Bronchial epithelial cell (primary cell): ENCODE results near the gene SEM1. TPM values are rescaled to one million over a fixed set of nuclear protein-coding genes. Genes with fewer than 3 reads are reported as not detected.
A peak's percentile ranks its signal among the peaks of the same experiment; 100 is the strongest.
"Not testable (repeated sequence)": the region's sequence is repeated elsewhere in the genome, so short reads cannot be mapped to it uniquely, and the experiment has no call there.

ENCODE experiments used
- DNase-seq: peaks from one replicate; pipeline ENCODE4 v3.0.0-alpha.2; 2010; ENCODE audit warnings: low read depth
- FAIRE-seq: peaks from 2 replicates; lab custom pipeline; 2011; peaks lifted over from hg19 to GRCh38; lab: Jason Lieb, UNC
- H3K27me3 ChIP-seq: 2 replicates; pipeline ENCODE4 v1.5.1; 2011; ENCODE audit warnings: low read length; ENCODE audit not compliant: control insufficient read depth, insufficient read depth
- H3K36me3 ChIP-seq: 2 replicates; pipeline ENCODE4 v1.5.1; 2011; ENCODE audit warnings: low read length; ENCODE audit not compliant: control insufficient read depth, insufficient read depth
- H3K4me3 ChIP-seq: 2 replicates; pipeline ENCODE4 v1.5.1; 2011; ENCODE audit warnings: mild to moderate bottlenecking, low read depth, low read length, control low read depth
- total RNA-seq: library from RNA; depleted of rRNA; stranded (reverse); fragments of >200 nt; gene quantifications from 2 replicates; pipeline ENCODE4 v1.2.1, GENCODE V29; 2014
- TF ChIP-seq, protein P1 (sequence below): IDR thresholded peaks from 2 replicates; pipeline ENCODE4 v1.5.1; 2011; ENCODE audit warnings: mild to moderate bottlenecking, moderate library complexity, low read length, control low read depth, inconsistent platforms; ENCODE audit not compliant: insufficient read depth, severe bottlenecking

Gene SEM1
- total RNA-seq, 1 donor from 2014 or later, result 21.3 TPM

GRCh38 chr7:96723622-96724021, 14.0 kb upstream of the SEM1 start:
- peak; percentile 55 for FAIRE-seq
- TF ChIP-seq, protein P1, sequence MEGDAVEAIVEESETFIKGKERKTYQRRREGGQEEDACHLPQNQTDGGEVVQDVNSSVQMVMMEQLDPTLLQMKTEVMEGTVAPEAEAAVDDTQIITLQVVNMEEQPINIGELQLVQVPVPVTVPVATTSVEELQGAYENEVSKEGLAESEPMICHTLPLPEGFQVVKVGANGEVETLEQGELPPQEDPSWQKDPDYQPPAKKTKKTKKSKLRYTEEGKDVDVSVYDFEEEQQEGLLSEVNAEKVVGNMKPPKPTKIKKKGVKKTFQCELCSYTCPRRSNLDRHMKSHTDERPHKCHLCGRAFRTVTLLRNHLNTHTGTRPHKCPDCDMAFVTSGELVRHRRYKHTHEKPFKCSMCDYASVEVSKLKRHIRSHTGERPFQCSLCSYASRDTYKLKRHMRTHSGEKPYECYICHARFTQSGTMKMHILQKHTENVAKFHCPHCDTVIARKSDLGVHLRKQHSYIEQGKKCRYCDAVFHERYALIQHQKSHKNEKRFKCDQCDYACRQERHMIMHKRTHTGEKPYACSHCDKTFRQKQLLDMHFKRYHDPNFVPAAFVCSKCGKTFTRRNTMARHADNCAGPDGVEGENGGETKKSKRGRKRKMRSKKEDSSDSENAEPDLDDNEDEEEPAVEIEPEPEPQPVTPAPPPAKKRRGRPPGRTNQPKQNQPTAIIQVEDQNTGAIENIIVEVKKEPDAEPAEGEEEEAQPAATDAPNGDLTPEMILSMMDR, result no peak
- H3K4me3 ChIP-seq, result no peak overlapping the region

DNA sequence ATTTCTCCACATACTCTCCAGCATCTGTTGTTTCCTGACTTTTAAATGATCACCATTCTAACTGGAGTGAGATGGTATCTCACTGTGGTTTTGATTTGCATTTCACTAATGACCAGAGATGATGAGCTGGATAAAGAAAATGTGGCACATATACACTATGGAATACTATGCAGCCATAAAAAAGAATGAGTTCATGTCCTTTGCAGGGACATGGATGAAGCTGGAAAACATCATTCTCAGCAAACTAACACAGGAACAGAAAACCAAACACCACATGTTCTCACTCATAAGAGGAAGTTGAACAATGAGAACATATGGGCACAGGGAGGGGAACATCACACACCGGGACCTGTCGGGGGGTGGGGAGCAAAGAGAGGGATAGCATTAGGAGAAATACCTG, 13.3 kb upstream of the SEM1 start:
- not testable (repeated sequence) for FAIRE-seq, DNase-seq

More at GRCh38 chr7:96723622-96724021, 14.0 kb upstream of the SEM1 start:
- Histone ChIP-seq H3K27me3 (no peaks in the 10 kb centered on the region), H3K36me3 (no peaks in the 10 kb centered on the region)
- DNase-seq, result peak; percentile 92

DNA sequence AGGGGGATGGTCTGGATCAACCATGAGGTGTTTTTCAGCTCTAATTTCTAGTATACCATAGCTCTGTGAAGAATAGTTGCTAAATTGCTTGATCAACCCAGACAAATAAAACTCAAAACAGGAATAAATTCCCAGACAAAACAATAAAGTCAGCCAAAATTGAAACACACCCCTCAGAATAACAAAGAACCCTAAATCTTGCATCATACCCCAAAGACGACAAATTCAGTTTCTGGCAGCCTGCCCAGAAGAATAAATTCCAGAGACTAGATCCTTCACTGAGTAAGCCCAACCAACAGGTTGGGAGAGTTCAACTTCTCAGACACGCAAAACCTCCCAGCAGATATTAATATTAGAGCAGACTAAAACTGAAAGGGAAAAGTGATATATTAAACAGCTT, 11.2 kb upstream of the SEM1 start:
- no peaks in the 10 kb centered on the region for H3K36me3 ChIP-seq
- DNase-seq (peak; percentile 82), FAIRE-seq (no peak)
- no peak overlapping the region for H3K4me3 ChIP-seq
- TF ChIP-seq, protein P1, result no peak
- no peaks in the 10 kb centered on the region for H3K27me3 ChIP-seq

More for the DNA sequence above, 13.3 kb upstream of the SEM1 start:
- H3K36me3 ChIP-seq, H3K4me3 ChIP-seq, H3K27me3 ChIP-seq: not testable (repeated sequence)

DNA sequence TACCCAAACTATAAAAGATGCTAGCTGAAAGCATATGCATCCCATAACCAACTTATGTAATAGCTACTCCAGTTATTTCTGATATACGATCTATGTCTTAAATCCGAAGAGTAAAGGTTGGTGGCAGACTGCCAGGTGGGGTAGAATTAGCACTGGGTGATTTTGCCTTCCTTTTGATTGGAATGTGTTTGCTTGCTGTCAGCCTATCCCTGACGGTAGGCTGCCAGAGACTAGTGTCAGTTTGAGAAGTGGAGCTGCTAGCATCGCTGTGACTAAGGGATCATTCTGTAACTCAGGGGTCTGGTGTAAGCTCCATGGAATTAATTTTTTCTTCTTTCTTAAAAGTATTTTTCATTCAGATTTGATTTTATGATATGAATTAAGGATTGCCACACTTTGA, 9.5 kb upstream of the SEM1 start:
- Histone ChIP-seq H3K4me3 (no peak overlapping the region), H3K27me3 (no peaks in the 10 kb centered on the region), H3K36me3 (no peaks in the 10 kb centered on the region)
- DNase-seq (no peak), FAIRE-seq (no peak)
- TF ChIP-seq, protein P1, result no peak

DNA sequence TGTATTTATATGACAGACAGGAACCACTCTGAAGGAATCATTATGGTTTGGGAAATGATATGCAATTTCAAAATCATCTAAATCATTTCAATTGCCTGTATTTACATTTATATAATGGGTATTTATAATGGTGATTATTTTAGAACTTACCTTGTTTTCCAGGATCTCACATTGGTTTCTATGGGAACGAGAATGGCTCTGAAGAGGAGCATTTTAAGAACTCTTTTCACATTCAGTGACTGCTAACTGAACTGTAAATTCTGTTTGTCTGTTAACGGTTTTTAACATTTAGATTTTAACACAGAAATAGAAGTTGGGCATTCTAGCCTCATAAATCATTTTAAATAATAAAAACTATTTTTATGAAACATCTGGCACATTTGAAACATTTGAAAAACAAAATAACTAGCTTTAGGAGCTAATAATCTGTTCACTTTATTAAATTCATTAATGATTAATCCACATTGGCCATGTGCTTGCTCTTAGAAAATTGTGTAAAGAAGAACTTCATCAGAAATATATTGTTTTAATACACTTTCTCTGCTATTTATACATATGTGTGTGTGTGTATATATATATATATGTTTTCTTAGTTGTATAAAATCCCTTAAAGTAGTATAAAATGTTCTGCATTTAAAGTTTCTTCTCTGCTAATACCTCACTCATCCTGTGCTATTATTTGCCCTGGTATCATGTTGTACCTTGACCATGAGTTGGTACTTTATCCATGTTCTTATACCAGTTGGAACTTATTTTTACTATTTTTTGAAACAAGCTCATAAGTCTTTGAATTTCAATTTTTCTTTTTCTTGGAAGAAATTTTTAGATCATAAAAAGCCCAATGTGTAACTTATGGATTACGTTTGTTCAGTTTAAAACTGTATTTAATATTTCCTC, 8.7 kb upstream of the SEM1 start:
- no peak overlapping the region for H3K4me3 ChIP-seq
- H3K36me3 ChIP-seq, result no peaks in the 10 kb centered on the region
- no peaks in the 10 kb centered on the region for H3K27me3 ChIP-seq
- DNase-seq (no peak), FAIRE-seq (no peak)
- TF ChIP-seq, protein P1, result no peak

DNA sequence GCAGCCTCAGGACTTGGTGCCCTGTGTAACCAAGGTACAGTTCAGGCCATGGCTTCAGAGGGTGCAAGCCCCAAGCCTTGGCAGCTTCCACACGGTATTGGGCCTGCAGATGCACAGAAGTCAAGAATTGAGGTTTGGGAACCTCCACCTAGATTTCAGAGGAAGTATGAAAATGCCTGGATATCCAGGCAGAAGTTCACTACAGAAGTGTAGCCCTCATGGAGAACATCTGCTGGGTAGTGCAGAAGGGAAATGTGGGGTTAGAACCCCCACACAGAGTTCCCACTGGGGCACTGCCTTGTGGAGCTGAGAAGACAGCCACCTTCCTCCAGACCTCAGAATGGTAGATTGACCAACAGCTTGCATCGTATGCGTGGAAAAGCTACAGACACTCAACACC, 3.4 kb upstream of the SEM1 start:
- TF ChIP-seq, protein P1, result no peak
- Histone ChIP-seq H3K36me3 (no peaks in the 10 kb centered on the region), H3K27me3 (no peaks in the 10 kb centered on the region), H3K4me3 (no peak overlapping the region)
- DNase-seq (no peak), FAIRE-seq (peak; percentile 13)
